Amniotic epithelial cell (primary cell): ENCODE results near the gene PML.
A peak's percentile ranks its signal among the peaks of the same experiment; 100 is the strongest.

ENCODE experiments used
- DNase-seq: peaks from one replicate; pipeline ENCODE4 v3.0.0-alpha.2; 2010; ENCODE audit warnings: low read depth

Gene PML, protein sequence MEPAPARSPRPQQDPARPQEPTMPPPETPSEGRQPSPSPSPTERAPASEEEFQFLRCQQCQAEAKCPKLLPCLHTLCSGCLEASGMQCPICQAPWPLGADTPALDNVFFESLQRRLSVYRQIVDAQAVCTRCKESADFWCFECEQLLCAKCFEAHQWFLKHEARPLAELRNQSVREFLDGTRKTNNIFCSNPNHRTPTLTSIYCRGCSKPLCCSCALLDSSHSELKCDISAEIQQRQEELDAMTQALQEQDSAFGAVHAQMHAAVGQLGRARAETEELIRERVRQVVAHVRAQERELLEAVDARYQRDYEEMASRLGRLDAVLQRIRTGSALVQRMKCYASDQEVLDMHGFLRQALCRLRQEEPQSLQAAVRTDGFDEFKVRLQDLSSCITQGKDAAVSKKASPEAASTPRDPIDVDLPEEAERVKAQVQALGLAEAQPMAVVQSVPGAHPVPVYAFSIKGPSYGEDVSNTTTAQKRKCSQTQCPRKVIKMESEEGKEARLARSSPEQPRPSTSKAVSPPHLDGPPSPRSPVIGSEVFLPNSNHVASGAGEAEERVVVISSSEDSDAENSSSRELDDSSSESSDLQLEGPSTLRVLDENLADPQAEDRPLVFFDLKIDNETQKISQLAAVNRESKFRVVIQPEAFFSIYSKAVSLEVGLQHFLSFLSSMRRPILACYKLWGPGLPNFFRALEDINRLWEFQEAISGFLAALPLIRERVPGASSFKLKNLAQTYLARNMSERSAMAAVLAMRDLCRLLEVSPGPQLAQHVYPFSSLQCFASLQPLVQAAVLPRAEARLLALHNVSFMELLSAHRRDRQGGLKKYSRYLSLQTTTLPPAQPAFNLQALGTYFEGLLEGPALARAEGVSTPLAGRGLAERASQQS

DNA sequence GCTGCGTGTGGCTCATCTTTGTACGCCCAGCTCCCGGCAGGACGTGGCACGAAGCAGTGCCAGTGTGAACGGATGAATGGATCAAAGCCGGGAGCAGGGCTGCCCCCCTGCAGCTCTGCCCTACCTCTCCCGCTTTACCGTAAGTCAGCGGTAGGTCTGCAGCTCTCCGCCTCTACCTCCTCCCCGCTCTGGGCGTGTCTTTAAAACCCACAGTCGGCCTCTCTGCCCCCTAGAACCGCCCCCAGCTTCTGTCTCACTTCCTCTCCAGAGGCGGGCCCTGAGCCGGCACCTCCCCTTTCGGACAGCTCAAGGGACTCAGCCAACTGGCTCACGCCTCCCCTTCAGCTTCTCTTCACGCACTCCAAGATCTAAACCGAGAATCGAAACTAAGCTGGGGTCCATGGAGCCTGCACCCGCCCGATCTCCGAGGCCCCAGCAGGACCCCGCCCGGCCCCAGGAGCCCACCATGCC, at the start of gene PML:
TSS of gene PML (plus strand) at position 304 of the 471 bp plus-strand sequence. CDS start at position 401, 97 bp downstream.
- peak; percentile 93 for DNase-seq

GRCh38 chr15:73945130-73945508, 49.4 kb upstream of the PML start:
- DNase-seq: no peak

GRCh38 chr15:73946046-73946721, 48.3 kb upstream of the PML start:
- DNase-seq: no peak

- no peak for DNase-seq
Observed at GRCh38 chr15:73946795-73947370, 47.6 kb upstream of the PML start.

DNA sequence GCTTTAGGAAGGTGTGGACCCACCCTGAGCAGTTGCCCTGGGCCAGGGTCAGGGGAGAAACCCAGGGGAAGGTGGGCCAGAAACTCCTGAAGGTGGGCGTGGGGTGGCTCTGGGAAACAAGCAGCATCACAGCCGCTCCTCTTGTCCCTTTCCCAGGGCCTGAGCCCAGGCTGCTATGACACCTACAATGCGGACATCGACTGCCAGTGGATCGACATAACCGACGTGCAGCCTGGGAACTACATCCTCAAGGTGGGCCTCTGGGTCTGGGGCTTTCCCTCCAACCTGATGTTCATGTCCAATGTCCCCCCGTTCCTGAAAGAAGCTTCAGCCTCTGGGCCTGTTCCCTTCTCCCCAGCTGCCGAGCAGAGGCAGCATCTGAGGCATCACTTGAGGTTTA, 46.9 kb upstream of the PML start:
- no peak for DNase-seq

GRCh38 chr15:73948396-73948795, 46.1 kb upstream of the PML start:
- no peak for DNase-seq

GRCh38 chr15:73948982-73949381, 45.5 kb upstream of the PML start:
- no peak for DNase-seq

- DNase-seq: no peak
Observed at GRCh38 chr15:73949496-73949895, 45.0 kb upstream of the PML start.

DNA sequence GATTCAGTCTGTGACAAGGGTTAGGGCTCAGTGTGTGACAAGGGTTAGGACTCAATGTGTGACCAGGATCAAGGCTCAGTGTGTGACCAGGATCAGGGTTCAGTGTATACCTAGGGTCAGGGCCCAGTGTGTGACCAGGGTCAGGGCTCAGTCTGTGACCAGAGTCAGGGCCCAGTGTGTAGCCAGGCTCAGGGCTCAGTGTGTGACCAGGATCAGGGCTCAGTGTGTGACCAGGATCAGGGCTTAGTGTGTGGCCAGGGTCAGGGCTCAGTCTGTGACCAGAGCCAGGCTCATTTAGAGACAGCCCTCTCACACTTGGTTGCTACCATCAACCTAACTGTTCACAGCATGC, 44.1 kb upstream of the PML start:
- no peak for DNase-seq

- peak; percentile 98 for DNase-seq
Observed at GRCh38 chr15:73950831-73951561, 43.5 kb upstream of the PML start.

GRCh38 chr15:73951601-73952000, 42.9 kb upstream of the PML start:
- no peak for DNase-seq

- no peak for DNase-seq
Observed at GRCh38 chr15:73952171-73952912, 42.2 kb upstream of the PML start.

DNA sequence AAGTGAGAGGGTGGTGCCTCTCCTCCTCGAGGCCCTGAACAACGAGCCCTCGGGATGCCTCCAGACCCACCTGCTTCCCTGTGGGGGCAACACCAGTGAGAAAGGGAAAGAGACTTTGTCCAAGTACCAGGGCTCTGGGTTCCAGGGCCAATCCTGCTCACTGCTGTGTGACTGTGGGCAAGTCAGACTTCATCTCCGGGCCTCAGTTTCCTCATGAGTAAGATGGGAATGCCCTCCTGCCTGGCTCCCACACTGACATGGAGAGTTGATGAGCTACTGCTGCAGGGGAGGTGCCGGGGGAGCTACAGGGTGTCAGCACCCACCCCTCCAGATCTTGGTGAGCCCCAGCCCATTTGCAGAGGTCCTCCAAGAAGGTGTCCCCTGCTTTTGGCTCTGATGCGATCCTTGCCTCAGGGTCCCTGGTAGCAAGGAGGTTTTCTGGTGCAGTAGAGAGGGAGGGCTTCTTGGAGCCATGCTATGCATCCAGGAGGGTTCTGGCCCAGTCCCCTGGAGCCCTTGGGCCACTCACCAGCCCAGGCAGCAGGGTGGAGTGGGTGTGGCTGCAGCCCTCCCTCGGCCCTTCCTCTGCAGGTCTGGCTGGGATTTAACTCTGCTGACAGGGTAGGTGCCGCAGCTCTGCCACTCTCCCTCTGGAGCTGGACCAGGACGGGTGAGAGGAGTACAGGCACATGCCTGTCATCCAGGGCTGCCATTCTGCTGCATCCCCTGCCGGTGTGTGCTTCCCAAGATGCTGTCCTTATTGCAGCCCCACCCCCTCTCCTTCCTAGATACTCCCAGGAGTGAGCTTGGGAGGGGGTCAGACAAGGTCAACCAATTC, 41.4 kb upstream of the PML start:
- DNase-seq: no peak

DNA sequence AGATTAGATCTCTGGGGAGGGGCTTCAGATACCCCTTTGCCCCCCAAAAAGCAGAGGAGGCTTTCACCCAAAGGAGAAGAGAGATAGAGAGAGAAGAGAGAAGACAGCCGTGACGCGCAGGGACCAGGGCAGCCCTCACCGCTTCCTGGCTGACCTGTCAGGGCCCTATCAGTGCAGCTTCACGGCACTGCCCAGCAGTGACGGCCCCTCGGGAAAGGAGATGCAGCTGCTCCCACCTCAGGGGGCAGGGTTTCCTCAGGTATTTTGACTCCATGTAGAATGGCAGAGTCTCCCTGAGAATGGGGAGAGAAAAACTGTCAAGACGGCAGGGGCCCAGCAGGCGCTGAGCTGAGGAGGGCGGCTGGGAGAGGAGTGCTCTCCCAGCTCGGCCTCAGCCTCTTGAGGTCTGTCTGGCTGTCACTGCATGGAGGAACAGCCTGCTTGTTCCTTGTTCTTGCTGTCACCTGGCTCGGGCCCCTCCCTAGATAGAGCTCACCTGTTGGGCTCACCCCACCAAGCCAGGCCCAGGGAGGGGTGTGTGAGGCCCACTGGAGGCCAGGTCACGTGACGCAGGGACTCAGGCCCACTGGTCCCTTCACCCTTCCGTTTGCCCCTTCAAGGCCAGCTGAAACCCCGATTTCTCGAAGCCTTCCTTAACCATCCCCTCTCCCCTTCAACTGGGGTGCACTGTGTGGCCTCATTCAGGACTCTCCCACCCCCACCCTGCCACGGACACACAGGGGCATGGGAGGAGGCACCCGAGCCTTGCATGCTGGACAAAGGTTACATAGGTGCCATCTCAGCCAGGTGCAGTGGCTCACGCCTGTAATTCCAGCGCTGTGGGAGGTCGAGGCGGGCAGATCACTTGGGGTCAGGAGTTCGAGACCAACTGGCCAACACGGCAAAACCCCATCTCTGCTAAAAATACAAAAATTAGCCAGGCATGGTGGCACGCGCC, 40.0 kb upstream of the PML start:
- no peak for DNase-seq

- no peak for DNase-seq
Observed at GRCh38 chr15:73955326-73955725, 39.2 kb upstream of the PML start.

DNA sequence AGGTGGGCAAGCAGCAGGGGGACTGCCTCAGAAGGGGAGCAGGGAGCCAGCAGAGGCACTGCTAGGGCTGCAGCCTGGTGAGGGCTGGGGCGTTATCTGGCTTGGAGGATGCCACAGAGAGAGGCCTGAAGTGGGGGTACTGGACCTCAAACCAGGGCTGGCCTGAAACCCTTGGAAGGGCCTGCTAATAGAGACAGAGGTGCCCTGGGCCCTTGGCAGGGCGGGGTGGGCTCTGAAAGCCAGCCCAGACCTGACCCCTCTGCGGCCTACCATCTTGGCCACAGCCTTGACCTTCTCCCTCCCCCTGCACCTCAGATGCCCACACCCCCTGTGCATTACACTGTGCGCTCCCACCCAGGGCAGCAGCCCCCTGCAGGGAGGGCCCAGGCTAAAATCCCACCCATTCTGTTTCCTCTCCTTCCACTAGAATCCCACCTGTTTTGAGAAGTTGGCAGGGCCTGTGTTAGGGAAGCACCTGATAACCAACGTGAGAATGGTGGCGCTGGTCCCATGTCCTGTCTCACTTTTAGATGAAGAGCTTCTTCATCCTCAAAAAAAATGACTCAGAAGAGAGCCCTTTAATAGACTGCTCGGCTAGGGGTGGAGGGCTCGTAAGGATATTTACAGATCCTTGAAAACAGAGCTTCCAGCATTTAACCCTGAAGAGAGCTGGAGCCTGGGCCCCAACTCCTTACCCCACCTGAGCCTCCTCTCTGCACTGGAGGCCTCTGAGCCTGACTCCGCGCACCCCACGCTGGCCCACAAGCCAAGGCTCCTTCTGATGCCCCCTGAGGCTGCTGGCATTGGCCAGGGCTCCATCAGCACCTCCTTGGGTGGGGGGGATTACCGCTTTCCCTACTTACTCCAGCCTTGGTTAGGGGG, 38.4 kb upstream of the PML start:
- no peak for DNase-seq

GRCh38 chr15:73956743-73957135, 37.8 kb upstream of the PML start:
- peak; percentile 96 for DNase-seq

- no peak for DNase-seq
Observed at GRCh38 chr15:73957276-73957675, 37.2 kb upstream of the PML start.
